ENCODE results near the gene MYO15B.
A peak's percentile ranks its signal among the peaks of the same experiment; 100 is the strongest.

MYO15B gene

GRCh38 chr17:75639771-75640555 is 52.4 kb downstream of the MYO15B start:
- Histone ChIP-seq H3K4me1 (ENCODE audit: insufficient read depth, low read length) (peaks cover 14% of the 10 kb centered on the region), H3K27ac (ENCODE audit: low read length) (no peak overlapping the region), H3K4me3 (ENCODE audit: low read length) (no peak overlapping the region), H3K27me3 (ENCODE audit: insufficient read depth, low read length) (no peaks in the 10 kb centered on the region), H3K9ac (ENCODE audit: low read depth, low read length) (no peak overlapping the region), H3K36me3 (ENCODE audit: insufficient read depth, low read depth, low read length) (no peaks in the 10 kb centered on the region), H3K9me3 (ENCODE audit: insufficient read depth, low read depth, low read length) (no peaks in the 10 kb centered on the region)

GRCh38 chr17:75640556-75641119 is 53.0 kb downstream of the MYO15B start:
- Histone ChIP-seq H3K9ac (ENCODE audit: low read depth, low read length) (no peak overlapping the region), H3K36me3 (ENCODE audit: insufficient read depth, low read depth, low read length) (no peaks in the 10 kb centered on the region), H3K9me3 (ENCODE audit: insufficient read depth, low read depth, low read length) (no peaks in the 10 kb centered on the region), H3K27ac (ENCODE audit: low read length) (no peak overlapping the region), H3K4me1 (ENCODE audit: insufficient read depth, low read length) (peaks cover 14% of the 10 kb centered on the region), H3K4me3 (ENCODE audit: low read length) (no peak overlapping the region), H3K27me3 (ENCODE audit: insufficient read depth, low read length) (no peaks in the 10 kb centered on the region)

- Histone ChIP-seq H3K36me3 (ENCODE audit: insufficient read depth, low read depth, low read length) (no peaks in the 10 kb centered on the region), H3K4me1 (ENCODE audit: insufficient read depth, low read length) (peaks cover 14% of the 10 kb centered on the region), H3K9ac (ENCODE audit: low read depth, low read length) (no peak overlapping the region), H3K27me3 (ENCODE audit: insufficient read depth, low read length) (no peaks in the 10 kb centered on the region), H3K27ac (ENCODE audit: low read length) (no peak overlapping the region), H3K4me3 (ENCODE audit: low read length) (no peak overlapping the region), H3K9me3 (ENCODE audit: insufficient read depth, low read depth, low read length) (no peaks in the 10 kb centered on the region)
Observed at GRCh38 chr17:75641343-75641742, 53.7 kb downstream of the MYO15B start.

- Histone ChIP-seq H3K27ac (ENCODE audit: low read length) (no peak overlapping the region), H3K4me1 (ENCODE audit: insufficient read depth, low read length) (peaks cover 14% of the 10 kb centered on the region), H3K9ac (ENCODE audit: low read depth, low read length) (no peak overlapping the region; the same call in 1 of the 2 replicates), H3K27me3 (ENCODE audit: insufficient read depth, low read length) (no peaks in the 10 kb centered on the region), H3K4me3 (ENCODE audit: low read length) (no peak overlapping the region; the same call in 1 of the 2 replicates), H3K9me3 (ENCODE audit: insufficient read depth, low read depth, low read length) (no peaks in the 10 kb centered on the region), H3K36me3 (ENCODE audit: insufficient read depth, low read depth, low read length) (no peaks in the 10 kb centered on the region)
Observed at GRCh38 chr17:75642182-75642783, 54.7 kb downstream of the MYO15B start.

GRCh38 chr17:75642784-75643642 is 55.4 kb downstream of the MYO15B start:
- H3K27ac ChIP-seq (ENCODE audit: low read length), result peak overlapping the region; percentile 83
- H3K4me3 ChIP-seq (ENCODE audit: low read length), result no peak overlapping the region; the same call in 1 of the 2 replicates

GRCh38 chr17:75643643-75644017 is 56.0 kb downstream of the MYO15B start:
- H3K9me3 ChIP-seq (ENCODE audit: insufficient read depth, low read depth, low read length), result no peaks in the 10 kb centered on the region
- no peaks in the 10 kb centered on the region for H3K36me3 ChIP-seq (ENCODE audit: insufficient read depth, low read depth, low read length)
- no peaks in the 10 kb centered on the region for H3K27me3 ChIP-seq (ENCODE audit: insufficient read depth, low read length)
- H3K4me1 ChIP-seq (ENCODE audit: insufficient read depth, low read length), result peaks cover 14% of the 10 kb centered on the region
- no peak overlapping the region for H3K4me3 ChIP-seq (ENCODE audit: low read length)
- H3K27ac ChIP-seq (ENCODE audit: low read length), result peak overlapping the region; percentile 83
- H3K9ac ChIP-seq (ENCODE audit: low read depth, low read length), result peak overlapping the region; percentile 64; the same call in 1 of the 2 replicates

More at GRCh38 chr17:75642784-75643642, 55.4 kb downstream of the MYO15B start:
- H3K9ac ChIP-seq (ENCODE audit: low read depth, low read length), result peak overlapping the region; percentile 64; the same call in 1 of the 2 replicates
- H3K9me3 ChIP-seq (ENCODE audit: insufficient read depth, low read depth, low read length), result no peaks in the 10 kb centered on the region
- H3K4me1 ChIP-seq (ENCODE audit: insufficient read depth, low read length), result peaks cover 14% of the 10 kb centered on the region
- no peaks in the 10 kb centered on the region for H3K27me3 ChIP-seq (ENCODE audit: insufficient read depth, low read length)
- no peaks in the 10 kb centered on the region for H3K36me3 ChIP-seq (ENCODE audit: insufficient read depth, low read depth, low read length)

GRCh38 chr17:75645501-75645888 is 57.9 kb downstream of the MYO15B start:
- H3K36me3 ChIP-seq (ENCODE audit: insufficient read depth, low read depth, low read length), result peaks cover 10% of the 10 kb centered on the region
- H3K4me1 ChIP-seq (ENCODE audit: insufficient read depth, low read length), result peaks cover 14% of the 10 kb centered on the region
- H3K9ac ChIP-seq (ENCODE audit: low read depth, low read length), result no peak overlapping the region
- no peak overlapping the region for H3K4me3 ChIP-seq (ENCODE audit: low read length)
- H3K9me3 ChIP-seq (ENCODE audit: insufficient read depth, low read depth, low read length), result no peaks in the 10 kb centered on the region
- no peaks in the 10 kb centered on the region for H3K27me3 ChIP-seq (ENCODE audit: insufficient read depth, low read length)
- H3K27ac ChIP-seq (ENCODE audit: low read length), result no peak overlapping the region

GRCh38 chr17:75645889-75646637 is 58.5 kb downstream of the MYO15B start:
- Histone ChIP-seq H3K36me3 (ENCODE audit: insufficient read depth, low read depth, low read length) (peaks cover 16% of the 10 kb centered on the region), H3K9me3 (ENCODE audit: insufficient read depth, low read depth, low read length) (no peaks in the 10 kb centered on the region), H3K4me1 (ENCODE audit: insufficient read depth, low read length) (peaks cover 14% of the 10 kb centered on the region), H3K4me3 (ENCODE audit: low read length) (no peak overlapping the region), H3K27me3 (ENCODE audit: insufficient read depth, low read length) (no peaks in the 10 kb centered on the region), H3K27ac (ENCODE audit: low read length) (no peak overlapping the region), H3K9ac (ENCODE audit: low read depth, low read length) (no peak overlapping the region)

- peaks cover 14% of the 10 kb centered on the region for H3K4me1 ChIP-seq (ENCODE audit: insufficient read depth, low read length)
- H3K36me3 ChIP-seq (ENCODE audit: insufficient read depth, low read depth, low read length), result peaks cover 21% of the 10 kb centered on the region
- H3K9me3 ChIP-seq (ENCODE audit: insufficient read depth, low read depth, low read length), result no peaks in the 10 kb centered on the region
- no peaks in the 10 kb centered on the region for H3K27me3 ChIP-seq (ENCODE audit: insufficient read depth, low read length)
- H3K9ac ChIP-seq (ENCODE audit: low read depth, low read length), result no peak overlapping the region
- H3K4me3 ChIP-seq (ENCODE audit: low read length), result no peak overlapping the region
- H3K27ac ChIP-seq (ENCODE audit: low read length), result no peak overlapping the region
Observed at GRCh38 chr17:75646638-75646992, 59.0 kb downstream of the MYO15B start.

GRCh38 chr17:75647061-75647460 is 59.5 kb downstream of the MYO15B start:
- Histone ChIP-seq H3K9ac (ENCODE audit: low read depth, low read length) (no peak overlapping the region), H3K36me3 (ENCODE audit: insufficient read depth, low read depth, low read length) (peaks cover 23% of the 10 kb centered on the region), H3K4me1 (ENCODE audit: insufficient read depth, low read length) (peaks cover 14% of the 10 kb centered on the region), H3K27ac (ENCODE audit: low read length) (no peak overlapping the region), H3K4me3 (ENCODE audit: low read length) (no peak overlapping the region), H3K27me3 (ENCODE audit: insufficient read depth, low read length) (no peaks in the 10 kb centered on the region), H3K9me3 (ENCODE audit: insufficient read depth, low read depth, low read length) (no peaks in the 10 kb centered on the region)

- Histone ChIP-seq H3K9me3 (ENCODE audit: insufficient read depth, low read depth, low read length) (no peaks in the 10 kb centered on the region), H3K36me3 (ENCODE audit: insufficient read depth, low read depth, low read length) (peaks cover 26% of the 10 kb centered on the region), H3K4me3 (ENCODE audit: low read length) (no peak overlapping the region), H3K27me3 (ENCODE audit: insufficient read depth, low read length) (no peaks in the 10 kb centered on the region), H3K4me1 (ENCODE audit: insufficient read depth, low read length) (peaks cover 9% of the 10 kb centered on the region), H3K9ac (ENCODE audit: low read depth, low read length) (no peak overlapping the region), H3K27ac (ENCODE audit: low read length) (no peak overlapping the region)
Observed at GRCh38 chr17:75647921-75648320, 60.3 kb downstream of the MYO15B start.

Measured in iPS-20b (cell line).